PC-9 (cell line): ENCODE data around the gene CPTP. TPM values are rescaled to one million over a fixed set of nuclear protein-coding genes. Genes with fewer than 3 reads are reported as not detected.

ENCODE experiments used
- BruUV-seq: library from RNA; stranded (reverse); fragments of 400-500 nt; replicated peaks from 2 replicates; lab custom pipeline; 2021; lab: Mats Ljungman, UMichigan
- CTCF ChIA-PET: fragments of 300-600 bp; sonication (Branson Sonifier 250); formaldehyde crosslinking; loops from one replicate; lab custom pipeline; 2022; ENCODE audit warnings: antibody characterized with exemption; lab: Charles Lee
- POLR2A ChIA-PET: fragments of 300-600 bp; sonication (Branson Sonifier 250); formaldehyde crosslinking; loops from one replicate; lab custom pipeline; 2022; ENCODE audit warnings: antibody characterized with exemption; ENCODE audit not compliant: unreplicated experiment; lab: Charles Lee
- DNase-seq, 2 experiments: peaks; one replicate each; pipeline versions ENCODE4 v3.0.0 to v3.0.0-alpha.2; 2015 to 2022; ENCODE audit warnings: mixed read lengths in 1 of 2
- H2AFZ ChIP-seq: fragments of 200-600 bp; sonication (generic); 2 replicates; pipeline ENCODE4 v1.8.1; 2017; ENCODE audit warnings: antibody characterized with exemption
- H3F3A ChIP-seq: fragments of 200-600 bp; sonication (generic); 2 replicates; pipeline ENCODE4 v1.8.1; 2017; ENCODE audit warnings: antibody characterized with exemption, mild to moderate bottlenecking, low read depth; ENCODE audit not compliant: insufficient read depth
- H3K27ac ChIP-seq: fragments of 200-600 bp; sonication (generic); 2 replicates; pipeline ENCODE4 v1.6.1; 2016; ENCODE audit warnings: mixed run types
- H3K27me3 ChIP-seq: fragments of 200-600 bp; sonication (generic); 2 replicates; pipeline ENCODE4 v1.6.1; 2016; ENCODE audit warnings: low read depth, mixed run types; ENCODE audit not compliant: insufficient read depth
- H3K36me3 ChIP-seq: fragments of 200-600 bp; sonication (generic); 2 replicates; pipeline ENCODE4 v1.6.1; 2016; ENCODE audit warnings: low read depth, mixed run types
- H3K4me1 ChIP-seq: fragments of 200-600 bp; sonication (generic); replicated peaks from 2 replicates; pipeline ENCODE4 v1.6.1; 2016; ENCODE audit warnings: mixed run types; ENCODE audit not compliant: insufficient read depth
- H3K4me2 ChIP-seq: fragments of 200-600 bp; sonication (generic); 2 replicates; pipeline ENCODE4 v1.6.1; 2017; ENCODE audit warnings: mixed run types
- H3K4me3 ChIP-seq: fragments of 200-600 bp; sonication (generic); 2 replicates; pipeline ENCODE4 v1.6.1; 2016; ENCODE audit warnings: mixed run types
- H3K79me2 ChIP-seq: fragments of 200-600 bp; sonication (generic); 2 replicates; pipeline ENCODE4 v1.6.1; 2017; ENCODE audit warnings: low read depth, mixed run types
- H3K9me2 ChIP-seq: fragments of 200-600 bp; sonication (generic); 2 replicates; pipeline ENCODE4 v1.8.1; 2017; ENCODE audit warnings: mild to moderate bottlenecking; ENCODE audit not compliant: insufficient read depth
- H3K9me3 ChIP-seq: fragments of 200-600 bp; sonication (generic); 2 replicates; pipeline ENCODE4 v1.8.1; 2016; ENCODE audit warnings: low read depth; ENCODE audit not compliant: insufficient read depth
- H4K20me1 ChIP-seq: fragments of 200-600 bp; sonication (generic); 2 replicates; pipeline ENCODE4 v1.8.1; 2017; ENCODE audit not compliant: insufficient read depth
- EZH2 ChIP-seq: fragments of 200-600 bp; sonication (generic); IDR thresholded peaks from 2 replicates; pipeline ENCODE4 v1.8.0; 2017; ENCODE audit warnings: antibody characterized with exemption, low read depth
- intact Hi-C: fragments of 100-400 bp; cut with micrococcal nuclease; formaldehyde crosslinking; loops from one replicate; pipeline ENCODE4 v1.10.0; 2022; ENCODE audit not compliant: unreplicated experiment
- total RNA-seq: library from RNA; stranded (reverse); gene quantifications from 2 replicates; pipeline ENCODE4 v1.2.3, GENCODE V29; 2021
- TF ChIP-seq, protein P1 (sequence below): fragments of 200-600 bp; sonication (generic); conservative IDR thresholded peaks from 2 replicates; pipeline ENCODE4 v1.6.1; 2017; ENCODE audit warnings: mixed run types, antibody characterized with exemption, mild to moderate bottlenecking, moderate library complexity

CPTP gene
- total RNA-seq, 1 experiment from 2014 or later = 33.7 TPM

DNA sequence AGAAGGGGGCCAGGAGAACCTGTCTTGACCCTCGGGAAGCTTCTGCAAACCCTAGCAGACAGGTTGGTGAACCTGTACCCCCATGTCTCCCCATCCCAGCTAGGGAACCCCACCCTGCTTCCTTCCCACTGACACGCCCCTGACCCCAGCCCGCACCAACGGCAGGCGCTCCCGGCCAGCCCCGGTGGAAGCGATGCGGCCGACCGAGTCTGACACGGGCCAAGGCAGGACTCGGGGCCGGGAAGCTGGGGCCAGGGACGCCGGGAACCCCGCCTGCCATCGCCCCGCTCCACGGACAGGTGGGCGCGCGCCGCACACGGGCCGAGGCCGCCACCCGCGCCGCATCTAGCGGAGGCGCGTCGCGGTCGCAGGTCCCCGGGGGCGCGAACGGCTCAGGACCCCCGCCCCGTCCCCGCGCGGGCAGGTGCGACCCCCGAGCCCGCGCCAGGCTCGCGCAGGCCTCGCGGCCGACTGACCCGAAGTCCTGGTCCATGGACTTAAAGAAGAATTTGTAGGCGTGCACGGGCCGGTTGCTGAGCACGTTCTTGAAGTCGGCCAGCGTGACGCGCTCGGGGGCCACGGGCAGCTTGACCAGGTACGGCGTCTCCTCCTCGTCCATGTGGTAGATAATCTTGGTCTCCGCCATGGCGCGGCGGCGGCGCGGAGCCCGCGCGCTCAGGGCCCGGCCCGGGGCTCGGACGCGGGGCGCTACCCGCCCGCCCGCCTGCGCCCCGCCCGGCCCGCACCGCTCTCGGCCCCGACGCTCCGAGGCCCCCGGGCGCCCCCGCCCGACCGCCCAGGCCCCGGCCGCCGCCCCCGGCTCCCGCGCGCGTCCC, 24.0 kb downstream of the CPTP start:
- TF ChIP-seq, protein P1, sequence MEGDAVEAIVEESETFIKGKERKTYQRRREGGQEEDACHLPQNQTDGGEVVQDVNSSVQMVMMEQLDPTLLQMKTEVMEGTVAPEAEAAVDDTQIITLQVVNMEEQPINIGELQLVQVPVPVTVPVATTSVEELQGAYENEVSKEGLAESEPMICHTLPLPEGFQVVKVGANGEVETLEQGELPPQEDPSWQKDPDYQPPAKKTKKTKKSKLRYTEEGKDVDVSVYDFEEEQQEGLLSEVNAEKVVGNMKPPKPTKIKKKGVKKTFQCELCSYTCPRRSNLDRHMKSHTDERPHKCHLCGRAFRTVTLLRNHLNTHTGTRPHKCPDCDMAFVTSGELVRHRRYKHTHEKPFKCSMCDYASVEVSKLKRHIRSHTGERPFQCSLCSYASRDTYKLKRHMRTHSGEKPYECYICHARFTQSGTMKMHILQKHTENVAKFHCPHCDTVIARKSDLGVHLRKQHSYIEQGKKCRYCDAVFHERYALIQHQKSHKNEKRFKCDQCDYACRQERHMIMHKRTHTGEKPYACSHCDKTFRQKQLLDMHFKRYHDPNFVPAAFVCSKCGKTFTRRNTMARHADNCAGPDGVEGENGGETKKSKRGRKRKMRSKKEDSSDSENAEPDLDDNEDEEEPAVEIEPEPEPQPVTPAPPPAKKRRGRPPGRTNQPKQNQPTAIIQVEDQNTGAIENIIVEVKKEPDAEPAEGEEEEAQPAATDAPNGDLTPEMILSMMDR = no peak
- no peak for TF ChIP-seq EZH2
- peak overlapping the region; percentile 85 for H3K4me3 ChIP-seq
- ChIA-PET CTCF (interaction anchor here (0.6 to 1.0 kb wide), 2 partner anchors 27 to 479 kb away, joined by 4 read pairs; partner anchors contain the start of gene AURKAIP1), POLR2A (interaction anchor here (0.6 kb wide), 1 partner anchor 186 kb away, joined by 4 read pairs; no protein-coding TSS in a partner anchor)
- peaks cover 49% of the 10 kb centered on the region for H3K79me2 ChIP-seq
- no peak for DNase-seq
- H3K9me3 ChIP-seq = no peaks in the 10 kb centered on the region
- peak overlapping the region; percentile 56 for H3K27ac ChIP-seq
- BruUV-seq = no TSS peak
- H3K4me2 ChIP-seq = peak overlapping the region; percentile 93
- peaks cover 41% of the 10 kb centered on the region for H3K4me1 ChIP-seq
- no peaks in the 10 kb centered on the region for H3K36me3 ChIP-seq
- intact Hi-C loops = loop anchor here (5.0 to 10.0 kb wide), 2 partner anchors 76 to 86 kb away; partner anchors contain the start of genes UBE2J2 and VWA1
- peak overlapping the region; percentile 16 for H2AFZ ChIP-seq
- H3F3A ChIP-seq = peaks cover 65% of the 10 kb centered on the region
- no peaks in the 10 kb centered on the region for H3K9me2 ChIP-seq
- H4K20me1 ChIP-seq = no peaks in the 10 kb centered on the region
- no peaks in the 10 kb centered on the region for H3K27me3 ChIP-seq

DNA sequence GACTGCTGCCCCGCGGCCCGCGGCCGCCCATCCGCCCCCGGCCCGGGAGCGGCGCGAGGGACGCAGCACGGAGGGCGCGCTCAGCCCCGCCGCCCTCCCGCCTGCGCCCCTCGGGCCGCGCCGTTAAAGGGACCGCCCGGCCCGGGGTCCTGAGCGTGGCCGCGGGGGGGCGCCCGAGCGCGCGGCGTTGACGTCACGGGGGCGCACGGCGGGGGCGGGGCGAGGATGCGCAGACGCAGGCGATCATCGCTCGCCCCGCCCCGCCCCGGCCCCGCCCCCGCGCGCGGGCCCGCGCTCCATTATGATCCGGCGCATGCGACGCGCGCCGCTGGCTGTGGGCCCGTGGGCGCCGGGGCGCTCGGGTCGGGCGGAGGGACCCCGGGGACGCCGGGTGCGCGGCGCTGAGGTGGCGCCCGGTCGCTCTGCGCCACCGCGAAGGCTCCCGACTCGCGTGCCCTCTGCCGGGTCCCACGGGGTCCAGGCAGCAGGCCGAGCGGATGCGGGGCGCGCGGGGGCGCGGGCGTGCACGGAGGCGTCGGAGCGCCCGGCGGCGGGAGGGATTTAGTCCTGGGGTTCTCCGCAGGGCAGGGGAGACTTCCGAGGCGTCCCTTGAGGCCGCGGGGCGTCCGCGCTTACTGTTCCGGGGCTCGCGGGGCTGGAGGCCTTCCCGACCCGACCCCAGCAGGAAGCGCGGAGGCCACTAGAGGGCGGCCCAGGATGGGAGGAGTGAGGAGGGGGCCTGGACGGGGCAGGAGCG, 24.8 kb downstream of the CPTP start, which contains the start of gene DVL1:
TSS of gene DVL1 (minus strand) at position 163 of the 757 bp plus-strand sequence. CDS start 353 bp downstream, outside the sequence.
- intact Hi-C loops = loop anchor here (5.0 to 10.0 kb wide), 2 partner anchors 77 to 85 kb away; partner anchors contain the start of genes UBE2J2 and VWA1

More for the DNA sequence above, 24.8 kb downstream of the CPTP start, which contains the start of gene DVL1:
- Histone ChIP-seq H3K79me2 (peaks cover 46% of the 10 kb centered on the region), H3K4me1 (peaks cover 33% of the 10 kb centered on the region), H3K9me2 (no peaks in the 10 kb centered on the region), H2AFZ (peak within 1 kb of the TSS; percentile 70), H3K36me3 (no peaks in the 10 kb centered on the region), H3K4me2 (peak within 1 kb of the TSS; percentile 93), H3F3A (peaks cover 62% of the 10 kb centered on the region), H3K27me3 (no peaks in the 10 kb centered on the region), H3K27ac (peak within 1 kb of the TSS; percentile 56), H3K9me3 (no peaks in the 10 kb centered on the region), H4K20me1 (no peaks in the 10 kb centered on the region), H3K4me3 (peak within 1 kb of the TSS; percentile 85)
- CTCF ChIA-PET = no interaction called here
- no TSS peak for BruUV-seq
- no peak for TF ChIP-seq EZH2
- TF ChIP-seq, protein P1 = peak; percentile 67
- POLR2A ChIA-PET = no interaction called here
- peak in 1 of 2 experiments; percentile 60 for DNase-seq
